CD4-positive, alpha-beta T cell treated with Interleukin-2 at 100 ng/mL for 4 hours (primary cell): ENCODE results near the gene COL8A2.
A peak's percentile ranks its signal among the peaks of the same experiment; 100 is the strongest.

ENCODE experiments used
- DNase-seq: peaks from one replicate; pipeline ENCODE4 v3.0.0-alpha.2; 2020; ENCODE audit warnings: low spot score

Gene COL8A2

DNA sequence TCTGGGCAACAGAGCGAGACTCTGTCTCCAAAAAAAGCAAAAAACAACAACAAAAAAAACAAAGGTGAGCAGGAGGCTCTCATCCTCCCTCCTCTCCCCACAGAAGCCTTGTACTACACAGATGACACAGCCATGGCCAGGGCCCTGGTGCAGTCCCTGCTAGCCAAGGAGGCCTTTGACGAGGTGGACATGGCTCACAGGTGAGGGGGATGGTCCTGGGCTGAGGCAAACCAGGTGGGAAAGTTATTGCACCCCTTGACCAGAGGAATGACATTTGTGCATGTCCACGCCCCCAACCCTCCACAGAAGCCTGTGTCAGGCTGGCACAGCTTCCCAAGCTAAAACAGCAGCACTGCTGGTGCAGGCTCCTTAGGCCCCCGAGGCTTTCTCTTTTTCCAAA, 33.9 kb downstream of the COL8A2 start:
- no peak for DNase-seq

DNA sequence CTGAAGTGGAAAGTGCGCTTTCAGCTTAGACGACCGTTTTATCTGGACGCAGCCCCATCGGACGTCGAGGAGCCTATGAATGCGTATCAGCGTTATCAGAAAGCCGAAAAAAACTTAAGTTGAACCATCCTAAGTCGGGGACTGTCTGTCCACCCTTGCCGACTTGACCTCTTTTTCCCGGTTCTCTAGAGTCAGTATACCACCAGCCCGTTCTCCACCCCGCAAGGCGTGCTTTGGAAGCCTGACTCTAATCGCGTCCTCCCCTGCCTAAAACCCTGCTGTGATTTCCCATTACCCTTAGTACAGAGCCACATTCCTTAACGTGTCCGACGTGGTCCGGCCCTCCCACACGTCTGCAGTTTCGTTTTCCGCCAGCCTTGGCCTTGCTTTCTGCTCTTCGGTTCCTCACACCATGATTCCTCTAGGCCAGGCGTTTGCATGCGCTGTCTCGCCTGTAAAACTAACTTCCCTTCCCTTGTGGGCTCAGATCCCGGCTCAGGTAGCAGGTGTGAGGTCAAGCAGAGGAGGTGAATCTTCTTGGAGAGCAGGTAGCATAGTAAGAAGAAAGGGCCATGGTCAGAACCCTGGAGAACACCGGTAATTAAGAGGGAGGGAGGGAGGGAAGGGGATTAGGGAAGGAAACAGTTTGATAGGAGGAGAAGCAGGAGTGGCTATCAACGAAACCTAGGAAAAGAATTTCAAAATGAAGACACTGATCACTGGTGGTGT, 35.5 kb downstream of the COL8A2 start:
- DNase-seq: peak; percentile 1

DNA sequence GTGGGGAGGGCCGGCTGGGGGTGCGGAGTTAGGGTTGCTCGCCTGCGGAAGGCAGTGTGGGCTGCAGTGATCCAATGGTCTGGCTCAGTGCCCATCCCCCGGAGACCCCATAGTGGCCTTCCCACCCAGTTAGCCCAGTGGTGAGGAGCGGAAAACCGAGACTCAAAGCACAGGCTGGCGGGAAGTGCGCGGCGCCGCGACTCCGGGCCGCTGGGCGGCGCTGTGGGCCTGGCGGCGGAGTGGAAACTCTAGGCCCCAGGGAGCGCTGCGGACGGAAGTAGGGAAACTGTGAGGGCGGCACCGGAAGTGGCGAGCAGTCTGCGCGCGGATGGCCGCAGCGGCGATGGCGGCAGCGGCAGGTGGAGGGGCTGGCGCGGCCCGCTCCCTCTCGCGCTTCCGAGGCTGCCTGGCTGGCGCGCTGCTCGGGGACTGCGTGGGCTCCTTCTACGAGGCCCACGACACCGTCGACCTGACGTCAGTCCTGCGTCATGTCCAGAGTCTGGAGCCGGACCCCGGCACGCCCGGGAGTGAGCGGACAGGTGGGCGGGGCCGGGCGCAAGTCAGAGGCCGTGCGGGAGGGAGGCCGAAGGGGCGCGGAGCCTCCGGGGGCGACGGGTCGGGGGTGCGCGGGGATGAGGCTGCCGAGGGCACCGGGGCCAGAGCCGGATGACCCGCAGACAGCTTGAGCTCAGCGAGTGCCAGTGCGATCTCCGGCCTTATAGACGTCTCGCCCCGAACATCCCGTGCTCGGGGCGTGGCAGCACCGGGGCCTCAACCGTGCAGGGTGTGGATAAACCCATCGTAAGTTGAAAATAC, 36.2 kb downstream of the COL8A2 start, which contains the start of gene ADPRS:
Gene ADPRS (plus strand): TSS at position 316 of the 816 bp plus-strand sequence. CDS start 13 bp downstream, at position 329.
- DNase-seq: peak; percentile 91

DNA sequence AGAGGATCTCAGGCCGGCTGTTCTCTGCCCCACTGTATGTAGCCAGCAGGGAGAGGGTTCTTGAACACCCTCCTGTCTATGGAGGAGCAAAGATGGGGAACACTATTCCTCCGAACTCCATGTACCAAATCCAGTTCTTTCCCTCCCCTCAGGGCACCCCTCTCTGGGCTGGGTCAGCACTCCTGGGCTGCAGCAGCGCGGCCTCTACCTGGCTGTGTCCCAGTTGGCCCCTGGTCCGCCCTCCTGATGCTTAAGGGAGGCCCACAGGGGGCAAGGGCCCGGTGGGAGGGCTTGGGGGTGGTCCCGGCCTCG, 36.8 kb downstream of the COL8A2 start:
- no peak for DNase-seq

DNA sequence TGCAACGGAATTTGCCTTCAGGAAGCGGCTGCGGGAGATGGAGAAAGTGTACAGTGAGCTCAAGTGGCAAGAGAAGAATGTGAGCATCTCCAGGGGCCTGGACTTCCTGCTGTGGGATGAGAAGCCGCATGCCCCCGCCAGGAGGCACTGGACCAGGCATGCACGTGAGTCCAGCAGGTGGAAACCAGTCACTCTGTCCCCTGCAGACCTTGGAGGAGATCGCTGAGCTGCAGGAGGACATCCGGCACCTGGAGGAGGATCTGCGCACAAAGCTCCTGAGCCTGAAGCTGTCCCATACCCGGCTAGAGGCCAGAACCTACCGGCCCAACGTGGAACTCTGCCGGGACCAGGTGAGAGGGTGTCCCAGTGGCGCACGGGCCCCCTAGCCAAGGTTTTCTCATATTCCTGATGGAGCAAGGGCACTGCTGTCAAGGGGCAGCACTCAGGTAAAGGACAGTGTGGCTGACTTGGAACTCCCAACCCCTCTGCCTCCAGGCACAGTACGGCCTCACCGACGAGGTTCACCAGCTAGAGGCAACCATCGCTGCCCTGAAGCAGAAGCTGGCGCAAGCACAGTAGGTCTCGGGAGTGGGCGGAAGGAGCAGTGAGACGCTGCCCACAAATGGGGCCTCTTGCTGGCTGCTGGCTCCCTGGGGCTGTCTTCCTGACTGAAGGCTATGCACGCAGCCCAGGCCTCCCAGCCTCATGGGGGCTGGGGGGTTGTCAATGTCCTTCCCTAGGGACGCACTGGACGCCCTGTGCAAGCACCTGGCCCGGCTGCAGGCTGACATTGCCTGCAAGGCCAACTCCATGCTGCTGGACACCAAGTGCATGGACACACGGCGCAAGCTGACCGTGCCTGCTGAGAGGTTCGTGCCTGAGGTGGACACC, 37.5 kb downstream of the COL8A2 start:
- no peak for DNase-seq

DNA sequence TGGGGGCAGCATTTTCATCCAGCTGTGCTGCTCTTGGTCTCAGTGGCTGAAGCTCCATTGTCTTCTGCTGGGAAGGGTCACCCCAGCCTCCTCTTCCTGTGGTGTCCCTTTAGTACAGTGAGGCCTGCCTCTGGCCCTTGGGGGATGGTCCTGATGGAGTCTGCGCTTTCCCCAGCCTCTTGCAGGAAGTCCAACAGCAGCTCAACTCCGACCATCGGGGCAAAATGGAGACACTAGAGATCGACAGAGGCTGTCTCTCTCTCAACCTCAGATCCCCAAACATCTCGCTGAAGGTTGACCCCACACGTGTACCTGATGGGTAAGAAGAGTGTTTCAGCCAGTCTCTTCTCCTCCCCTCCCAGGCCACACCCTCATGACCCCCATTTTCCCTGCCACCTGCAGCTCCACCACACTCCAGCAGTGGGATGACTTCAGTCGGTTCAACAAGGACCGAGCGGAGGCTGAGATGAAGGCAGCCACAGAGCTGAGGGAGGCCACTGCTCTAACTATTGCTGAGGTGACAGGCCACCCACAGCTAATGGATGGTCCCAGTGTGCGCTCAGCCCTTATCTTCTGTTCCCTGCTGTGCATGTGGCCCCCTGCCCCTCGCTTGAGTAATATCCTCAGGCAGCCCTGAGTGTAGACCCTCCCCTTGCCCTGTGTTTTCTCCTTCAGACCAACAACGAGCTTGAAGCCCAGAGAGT, 38.3 kb downstream of the COL8A2 start:
- DNase-seq: no peak

DNA sequence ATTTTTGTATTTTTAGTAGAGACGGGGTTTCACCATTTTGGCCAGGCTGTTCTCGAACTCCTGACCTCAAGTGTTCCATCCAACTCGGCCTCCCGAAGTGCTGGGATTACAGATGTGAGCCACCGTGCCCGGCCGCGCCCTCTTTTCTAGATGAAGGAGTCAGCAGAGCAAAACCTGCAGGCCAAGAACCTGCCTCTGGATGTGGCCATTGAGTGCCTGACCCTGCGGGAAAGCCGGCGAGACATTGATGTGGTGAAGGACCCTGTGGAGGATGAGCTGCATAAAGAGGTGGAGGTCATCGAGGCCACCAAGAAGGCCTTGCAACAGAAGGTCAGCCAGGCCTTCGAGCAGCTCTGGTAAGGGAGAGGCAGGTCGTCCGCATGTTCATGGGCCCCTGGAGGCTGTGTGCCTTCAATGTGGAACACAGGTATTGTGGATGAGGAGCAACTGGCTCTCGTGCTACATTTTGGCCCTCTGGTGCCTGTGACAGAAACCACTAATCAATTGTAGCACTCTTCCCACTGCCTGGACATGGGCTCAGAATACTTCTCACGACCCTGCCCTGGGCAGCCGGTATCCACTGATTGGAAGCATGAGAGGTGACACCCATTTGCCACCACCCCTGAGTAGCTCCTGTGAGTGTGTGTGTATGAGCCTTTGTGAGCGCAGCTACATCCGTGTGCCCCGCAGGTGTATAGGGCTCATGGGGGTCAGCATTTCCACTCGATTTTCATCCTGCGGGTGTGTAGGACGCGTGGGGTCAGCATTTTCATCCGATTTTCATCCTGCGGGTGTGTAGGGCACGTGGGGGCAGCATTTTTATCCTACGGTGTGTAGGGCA, 39.1 kb downstream of the COL8A2 start:
- DNase-seq: no peak

DNA sequence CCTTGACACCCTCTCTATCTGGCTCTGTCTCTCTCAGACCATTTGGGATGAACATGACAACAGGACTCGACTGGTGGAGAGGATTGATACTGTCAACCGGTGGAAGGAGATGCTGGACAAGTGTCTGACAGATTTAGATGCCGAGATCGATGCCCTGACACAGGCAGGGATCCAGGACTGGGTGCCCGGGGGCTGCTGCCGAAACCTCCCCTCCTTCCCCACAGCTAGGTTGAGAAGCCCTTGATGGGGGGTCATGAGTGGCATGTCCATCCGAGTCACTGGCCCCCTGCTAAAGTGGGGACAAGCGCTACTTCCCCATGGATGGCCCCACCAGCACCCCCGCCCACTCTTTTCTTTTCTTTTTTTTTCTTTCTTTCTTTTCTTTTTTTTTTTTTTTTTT, 39.9 kb downstream of the COL8A2 start:
- DNase-seq: no peak

DNA sequence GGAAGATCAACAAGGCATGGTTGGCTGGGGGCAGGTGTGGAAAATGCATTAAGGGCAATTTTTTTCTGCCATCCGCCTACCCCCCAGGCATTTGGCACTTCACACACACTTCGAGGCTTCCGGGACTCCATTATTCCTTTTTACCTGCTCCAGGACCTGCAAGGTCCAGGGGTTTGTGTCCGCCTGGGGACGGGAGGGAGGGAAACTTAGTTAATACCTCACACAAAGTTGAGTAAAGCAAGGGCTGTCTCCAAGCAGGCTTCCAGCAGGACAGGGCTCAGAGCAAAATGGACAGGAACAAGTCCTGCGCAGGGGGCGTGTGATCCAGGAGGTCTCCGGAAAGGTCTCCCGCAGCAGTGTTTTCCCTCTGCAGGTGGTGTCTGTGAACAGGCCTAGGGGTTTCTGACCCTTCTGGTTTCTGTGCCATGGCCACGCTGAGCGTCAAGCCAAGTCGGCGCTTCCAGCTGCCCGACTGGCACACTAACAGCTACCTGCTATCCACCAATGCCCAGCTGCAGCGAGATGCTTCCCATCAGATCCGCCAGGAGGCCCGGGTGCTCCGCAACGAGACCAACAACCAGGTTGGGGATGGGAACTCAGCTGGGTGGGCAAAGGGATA, 40.4 kb downstream of the COL8A2 start:
- no peak for DNase-seq

DNA sequence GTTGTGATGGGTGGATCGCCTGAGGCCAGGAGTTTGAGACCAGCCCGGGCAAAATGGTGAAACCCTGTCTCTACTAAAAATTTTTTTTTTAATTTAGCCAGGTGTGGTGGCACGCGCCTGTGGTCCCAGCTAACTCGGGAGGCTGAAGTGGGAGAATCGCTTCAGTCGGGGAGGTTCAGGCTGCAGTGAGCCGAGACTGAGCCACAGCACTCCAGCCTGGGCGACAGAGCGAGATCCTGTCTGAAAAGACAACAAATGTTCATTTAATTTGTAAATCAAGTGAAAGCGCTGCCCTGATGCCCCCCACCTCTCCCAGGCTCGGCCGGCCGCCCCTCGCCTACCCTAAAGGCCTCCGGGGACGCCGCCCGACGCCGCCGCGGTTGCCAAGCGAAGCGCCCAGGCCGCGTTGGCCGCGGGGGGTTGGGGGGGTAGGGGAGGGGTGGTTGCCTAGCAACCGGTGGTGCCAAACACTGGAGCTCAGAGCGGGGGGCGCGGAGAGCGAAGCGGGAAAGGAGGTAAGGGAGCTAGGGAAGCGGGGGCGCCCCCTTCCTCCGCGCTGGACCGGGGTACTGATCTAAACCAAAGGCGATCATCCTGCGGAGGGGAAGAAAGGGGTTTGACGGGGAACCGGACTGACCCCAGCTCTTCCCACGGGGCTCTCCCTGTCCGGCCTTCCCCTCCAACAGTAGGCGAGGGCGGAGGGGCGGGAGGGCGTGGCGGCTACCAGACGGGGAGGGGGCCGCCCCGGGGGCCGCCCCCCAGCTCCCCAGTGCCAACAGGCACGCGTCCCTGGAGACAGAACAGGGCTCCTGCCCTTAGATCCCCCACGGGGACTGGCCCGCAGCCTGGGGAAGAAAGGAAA, 41.2 kb downstream of the COL8A2 start, which contains the start of gene TEKT2:
Gene TEKT2 (plus strand): TSS at position 460 of the 862 bp plus-strand sequence. CDS start 828 bp downstream, outside the sequence.
- no peak for DNase-seq

DNA sequence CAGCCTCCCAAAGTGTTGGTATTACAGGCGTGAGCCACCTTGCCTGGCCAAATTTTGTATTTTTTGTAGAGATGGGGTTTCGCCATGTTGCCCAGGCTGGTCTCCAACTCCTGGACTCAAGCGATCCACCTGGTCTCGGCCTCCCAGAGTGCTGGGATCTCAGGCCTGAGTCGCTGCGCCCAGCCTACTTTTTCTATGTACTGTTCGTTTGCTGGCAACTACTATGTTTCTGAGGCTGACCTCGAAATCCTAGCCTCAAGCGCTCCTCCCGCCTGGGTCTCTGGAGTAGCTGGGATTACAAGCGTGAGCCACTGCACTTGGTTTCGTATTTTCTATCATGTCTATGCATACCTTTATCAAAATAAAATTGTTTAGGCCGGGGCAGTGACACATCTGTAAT, 41.8 kb downstream of the COL8A2 start:
- no peak for DNase-seq

DNA sequence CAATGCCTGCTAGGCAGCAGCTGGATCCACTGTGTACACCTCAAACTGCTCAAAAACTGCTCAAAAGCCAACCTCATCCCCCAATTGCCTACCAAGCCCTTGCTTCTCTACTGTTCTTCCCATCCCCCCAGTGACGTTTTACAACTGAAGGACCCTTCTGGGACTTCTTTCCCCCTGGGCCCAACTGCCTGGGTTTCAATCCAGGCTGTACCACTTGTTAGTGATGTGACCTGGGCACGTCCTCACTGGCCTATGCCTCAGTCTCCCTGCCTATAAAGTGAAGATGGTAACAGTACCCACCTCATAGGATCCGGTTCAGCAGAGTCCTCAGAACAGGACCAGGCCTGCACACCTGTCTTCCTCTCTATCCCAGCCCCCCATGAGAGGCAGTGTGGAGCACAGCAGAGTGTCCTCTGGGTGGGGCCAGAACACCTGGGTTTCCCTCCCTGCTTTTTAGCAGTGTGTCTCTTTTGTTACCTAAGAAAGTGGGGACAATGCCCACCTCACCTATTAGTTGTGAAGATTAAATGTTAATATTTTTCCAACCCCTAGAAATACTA, 43.0 kb downstream of the COL8A2 start:
- DNase-seq: no peak

DNA sequence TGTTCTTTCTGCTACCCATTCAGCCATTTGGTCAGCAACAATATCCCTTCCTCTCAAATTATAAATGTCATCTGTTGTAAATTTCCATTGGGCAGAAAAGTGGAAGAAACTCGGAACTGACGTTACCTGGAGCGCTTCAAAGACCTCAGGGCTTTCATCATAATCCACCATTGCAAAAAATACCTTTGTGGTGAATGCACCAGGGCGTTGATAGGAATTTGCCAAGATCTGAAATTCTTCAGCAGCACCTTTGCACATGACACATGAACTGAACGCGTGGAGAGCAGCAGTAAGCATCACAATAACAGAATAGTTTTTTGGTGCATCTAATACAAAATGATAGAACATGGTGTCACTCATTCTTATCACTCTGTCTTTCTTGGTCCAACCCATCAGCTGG, 44.2 kb downstream of the COL8A2 start:
- no peak for DNase-seq

DNA sequence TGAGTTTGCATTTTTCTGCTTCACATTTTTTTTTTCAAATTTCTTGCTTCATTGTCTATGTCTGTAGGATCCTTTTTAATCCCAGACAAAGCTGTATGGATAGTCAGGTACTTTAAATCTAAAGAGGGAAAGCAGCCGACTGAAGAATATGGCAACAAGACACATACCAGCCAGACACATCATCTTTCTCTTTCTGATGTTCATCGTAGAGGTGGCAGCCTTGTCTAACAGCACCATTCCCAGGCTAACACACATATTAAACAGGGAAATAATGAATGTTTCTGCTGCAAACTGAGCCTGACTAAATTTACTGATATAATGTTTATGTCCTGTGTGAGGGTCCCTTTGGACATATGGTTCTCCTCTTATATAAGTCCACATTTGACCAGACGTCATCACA, 44.8 kb downstream of the COL8A2 start:
- DNase-seq: no peak

DNA sequence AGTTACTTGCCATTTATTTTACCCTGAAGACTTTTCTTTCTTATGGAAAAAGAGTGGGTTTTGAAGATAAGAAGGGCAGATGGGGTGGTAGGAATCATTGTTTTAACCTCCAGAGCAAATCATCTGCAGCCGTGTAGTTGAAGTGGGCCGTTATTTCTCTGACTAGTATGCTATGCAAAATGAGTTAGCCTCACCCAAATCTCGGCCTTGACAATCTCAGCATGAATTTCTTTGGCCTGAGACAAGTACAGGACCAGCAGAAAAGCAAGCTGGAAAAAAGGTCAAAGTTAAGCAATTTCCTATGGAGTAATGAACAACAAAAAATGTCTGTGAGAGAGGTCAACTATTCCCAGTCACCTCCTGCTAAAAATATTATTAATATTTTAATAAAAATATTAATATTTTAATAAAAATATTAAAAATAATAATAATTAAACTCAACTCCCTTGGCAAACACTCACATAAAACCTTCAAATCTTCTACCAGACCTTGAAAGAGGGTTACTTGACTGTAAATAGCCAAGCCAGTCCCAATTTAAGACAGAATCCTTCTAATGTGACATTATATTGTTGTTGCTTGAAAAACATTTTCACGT, 47.9 kb downstream of the COL8A2 start:
- DNase-seq: no peak

DNA sequence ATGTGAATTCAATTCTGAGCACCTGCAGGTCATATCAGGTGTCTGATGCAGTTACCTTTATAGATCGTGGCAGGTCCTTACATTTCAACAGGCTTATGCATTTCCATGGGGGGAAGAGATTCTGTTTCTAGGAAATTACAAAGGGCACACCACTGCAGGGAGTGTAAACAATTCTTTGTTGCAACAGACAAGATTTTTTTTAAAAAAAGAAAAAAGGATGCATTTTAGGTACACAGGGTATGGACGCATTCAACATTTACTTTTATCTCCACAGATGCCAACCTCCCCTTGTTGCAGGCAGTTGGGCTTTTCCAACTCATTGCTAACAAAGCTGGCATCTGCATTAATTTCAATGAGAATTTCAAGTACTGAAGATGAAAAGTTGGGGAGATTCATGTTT, 54.7 kb downstream of the COL8A2 start:
- no peak for DNase-seq

DNA sequence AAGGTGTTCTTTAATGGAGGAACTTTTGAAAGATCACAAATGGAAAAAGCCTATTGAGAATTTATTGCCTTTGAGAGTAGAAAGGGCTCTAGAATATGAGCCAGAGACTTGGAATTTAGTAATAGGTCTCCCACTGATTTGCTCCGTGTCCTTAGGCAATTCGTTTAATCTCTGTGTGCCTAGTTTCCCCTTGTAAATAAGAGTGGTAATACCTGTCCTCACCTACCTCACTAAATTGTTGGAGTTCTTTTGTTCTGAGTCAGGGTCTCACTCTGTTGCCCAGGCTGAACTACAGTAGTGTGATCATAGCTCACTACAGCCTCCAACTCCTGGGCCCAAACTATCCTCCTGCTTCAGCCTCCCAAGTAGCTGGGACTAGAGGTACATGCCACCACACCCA, 56.2 kb downstream of the COL8A2 start:
- DNase-seq: no peak

DNA sequence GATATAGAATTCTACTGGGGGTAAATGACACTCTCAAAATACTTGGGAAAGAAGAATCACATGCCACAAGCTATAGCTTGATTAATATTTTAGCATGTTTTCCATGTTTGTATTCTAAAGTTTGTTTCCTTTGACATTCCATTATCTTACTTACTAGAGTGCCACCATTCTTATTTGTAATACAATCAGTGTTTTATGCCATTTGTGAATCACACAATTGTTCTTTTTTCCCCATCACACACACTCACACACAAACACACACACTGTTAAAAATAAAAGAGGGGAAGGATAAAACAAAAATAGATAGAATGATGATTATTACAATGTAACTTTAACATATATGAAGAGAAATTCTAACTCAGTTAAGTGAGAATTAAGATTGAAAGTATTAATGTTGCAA, 57.2 kb downstream of the COL8A2 start:
- no peak for DNase-seq

DNA sequence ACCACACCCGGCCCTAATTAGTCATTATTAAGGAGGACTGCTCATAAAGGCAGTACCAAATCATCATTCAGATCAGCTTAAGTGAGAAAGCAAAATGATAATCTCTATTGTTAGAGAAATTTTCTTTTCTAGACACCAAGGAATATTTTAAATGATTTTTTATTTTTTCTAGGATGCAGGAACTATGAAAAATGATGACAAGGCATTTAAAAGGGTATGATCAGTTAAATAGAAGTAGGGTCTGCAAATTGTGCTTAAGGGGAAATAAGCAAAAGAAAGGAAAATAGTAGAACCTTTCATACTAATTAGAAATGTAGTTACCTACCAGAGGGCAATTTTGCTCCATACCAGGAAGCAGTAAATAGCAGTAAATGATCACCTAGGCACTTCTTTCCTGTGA, 62.7 kb downstream of the COL8A2 start:
- DNase-seq: no peak
